ENCODE data around the gene PRR3.

DNA sequence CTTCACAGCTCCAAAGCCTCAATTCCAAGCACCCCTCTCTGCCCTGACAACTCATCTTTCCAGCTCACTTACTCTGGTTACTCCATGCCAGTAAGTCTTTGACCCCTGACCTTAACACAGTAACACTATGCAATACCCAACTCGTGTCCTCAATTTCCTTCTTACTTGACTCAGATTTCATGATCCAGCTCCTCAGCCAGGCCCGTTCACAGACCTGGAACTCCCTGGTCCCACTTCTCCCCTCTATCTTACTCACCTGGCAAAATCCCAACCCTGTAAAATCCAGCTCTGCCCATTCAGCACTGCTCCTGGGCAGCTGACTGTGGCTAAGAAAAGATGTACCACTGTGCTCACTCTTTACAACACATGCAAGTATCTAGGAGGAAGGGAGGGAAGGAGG, 8.7 kb upstream of the PRR3 start:
- TF ChIP-seq POLR2AphosphoS5 (IDR thresholded peaks at IDR 0.05; ENCODE audit: insufficient read depth in 1 of 2, low read depth in 1 of 2) (no peak), POLR2A (IDR thresholded peaks at IDR 0.05) (no peak)
- TF ChIP-seq, protein P1, sequence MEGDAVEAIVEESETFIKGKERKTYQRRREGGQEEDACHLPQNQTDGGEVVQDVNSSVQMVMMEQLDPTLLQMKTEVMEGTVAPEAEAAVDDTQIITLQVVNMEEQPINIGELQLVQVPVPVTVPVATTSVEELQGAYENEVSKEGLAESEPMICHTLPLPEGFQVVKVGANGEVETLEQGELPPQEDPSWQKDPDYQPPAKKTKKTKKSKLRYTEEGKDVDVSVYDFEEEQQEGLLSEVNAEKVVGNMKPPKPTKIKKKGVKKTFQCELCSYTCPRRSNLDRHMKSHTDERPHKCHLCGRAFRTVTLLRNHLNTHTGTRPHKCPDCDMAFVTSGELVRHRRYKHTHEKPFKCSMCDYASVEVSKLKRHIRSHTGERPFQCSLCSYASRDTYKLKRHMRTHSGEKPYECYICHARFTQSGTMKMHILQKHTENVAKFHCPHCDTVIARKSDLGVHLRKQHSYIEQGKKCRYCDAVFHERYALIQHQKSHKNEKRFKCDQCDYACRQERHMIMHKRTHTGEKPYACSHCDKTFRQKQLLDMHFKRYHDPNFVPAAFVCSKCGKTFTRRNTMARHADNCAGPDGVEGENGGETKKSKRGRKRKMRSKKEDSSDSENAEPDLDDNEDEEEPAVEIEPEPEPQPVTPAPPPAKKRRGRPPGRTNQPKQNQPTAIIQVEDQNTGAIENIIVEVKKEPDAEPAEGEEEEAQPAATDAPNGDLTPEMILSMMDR (IDR thresholded peaks at IDR 0.05), result no peak

All from vagina (tissue), 2 donors.